Activated naive CD8-positive, alpha-beta T cell treated with anti-CD3 and anti-CD28 coated beads, Interleukin-2, amount 50 U/mL, for 16 hours (primary cell): ENCODE measurements around the gene CT45A7.
"Not testable (repeated sequence)": the region's sequence is repeated elsewhere in the genome, so short reads cannot be mapped to it uniquely, and the experiment has no call there.

Experiments used
- DNase-seq: peaks from one replicate; pipeline ENCODE4 v3.0.0-alpha.2; 2020; ENCODE audit warnings: low read depth, low spot score

Gene CT45A7

DNA sequence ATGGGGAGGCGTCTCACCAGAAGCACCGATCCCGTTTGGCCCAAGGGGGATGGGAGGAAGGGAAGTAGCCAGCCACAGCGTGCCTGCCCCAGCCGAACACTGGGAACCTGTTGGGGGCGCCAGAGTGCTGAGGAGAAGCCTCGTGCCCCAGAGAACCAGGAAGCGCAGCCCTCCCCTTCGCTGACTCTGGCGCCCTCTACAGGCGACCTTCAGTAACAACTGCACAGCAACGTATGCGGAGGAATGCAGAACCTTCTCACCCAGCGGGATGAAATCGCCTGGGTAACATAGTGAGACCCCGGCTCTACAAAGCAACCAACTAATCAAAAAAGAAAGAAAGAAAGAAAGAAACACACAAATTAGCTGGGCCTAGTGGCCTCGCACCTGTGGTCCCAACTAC, at the start of gene CT45A7:
Gene CT45A7, minus strand, starts transcription at position 101 of the 400 bp plus-strand sequence. CDS start 3,747 bp downstream, outside the sequence.
- not testable (repeated sequence) for DNase-seq

GRCh38 chrX:135882741-135883140, 45.7 kb upstream of the CT45A7 start:
- DNase-seq: not testable (repeated sequence)

DNA sequence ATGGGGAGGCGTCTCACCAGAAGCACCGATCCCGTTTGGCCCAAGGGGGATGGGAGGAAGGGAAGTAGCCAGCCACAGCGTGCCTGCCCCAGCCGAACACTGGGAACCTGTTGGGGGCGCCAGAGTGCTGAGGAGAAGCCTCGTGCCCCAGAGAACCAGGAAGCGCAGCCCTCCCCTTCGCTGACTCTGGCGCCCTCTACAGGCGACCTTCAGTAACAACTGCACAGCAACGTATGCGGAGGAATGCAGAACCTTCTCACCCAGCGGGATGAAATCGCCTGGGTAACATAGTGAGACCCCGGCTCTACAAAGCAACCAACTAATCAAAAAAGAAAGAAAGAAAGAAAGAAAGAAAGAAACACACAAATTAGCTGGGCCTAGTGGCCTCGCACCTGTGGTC, 34.6 kb upstream of the CT45A7 start, which contains the start of gene CT45A9:
Gene CT45A9, minus strand, starts transcription at position 101 of the 400 bp plus-strand sequence. CDS start 3,751 bp downstream, outside the sequence.
- not testable (repeated sequence) for DNase-seq

DNA sequence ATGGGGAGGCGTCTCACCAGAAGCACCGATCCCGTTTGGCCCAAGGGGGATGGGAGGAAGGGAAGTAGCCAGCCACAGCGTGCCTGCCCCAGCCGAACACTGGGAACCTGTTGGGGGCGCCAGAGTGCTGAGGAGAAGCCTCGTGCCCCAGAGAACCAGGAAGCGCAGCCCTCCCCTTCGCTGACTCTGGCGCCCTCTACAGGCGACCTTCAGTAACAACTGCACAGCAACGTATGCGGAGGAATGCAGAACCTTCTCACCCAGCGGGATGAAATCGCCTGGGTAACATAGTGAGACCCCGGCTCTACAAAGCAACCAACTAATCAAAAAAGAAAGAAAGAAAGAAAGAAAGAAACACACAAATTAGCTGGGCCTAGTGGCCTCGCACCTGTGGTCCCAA, 17.4 kb upstream of the CT45A7 start, which contains the start of gene CT45A8:
Gene CT45A8, minus strand, starts transcription at position 101 of the 400 bp plus-strand sequence. CDS start 3,755 bp downstream, outside the sequence.
- not testable (repeated sequence) for DNase-seq

- not testable (repeated sequence) for DNase-seq
These were observed 17.2 kb downstream of the CT45A7 start, which contains the start of gene CT45A2 for GRCh38 chrX:135819912-135820311. Gene CT45A2, minus strand, starts transcription at chrX:135820012. Its CDS starts 3,747 bp downstream, at chrX:135816265.

DNA sequence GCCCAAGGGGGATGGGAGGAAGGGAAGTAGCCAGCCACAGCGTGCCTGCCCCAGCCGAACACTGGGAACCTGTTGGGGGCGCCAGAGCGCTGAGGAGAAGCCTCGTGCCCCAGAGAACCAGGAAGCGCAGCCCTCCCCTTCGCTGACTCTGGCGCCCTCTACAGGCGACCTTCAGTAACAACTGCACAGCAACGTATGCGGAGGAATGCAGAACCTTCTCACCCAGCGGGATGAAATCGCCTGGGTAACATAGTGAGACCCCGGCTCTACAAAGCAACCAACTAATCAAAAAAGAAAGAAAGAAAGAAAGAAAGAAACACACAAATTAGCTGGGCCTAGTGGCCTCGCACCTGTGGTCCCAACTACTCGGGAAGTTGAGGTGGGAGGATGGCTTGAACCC, 34.4 kb downstream of the CT45A7 start, which contains the start of gene CT45A6:
Gene CT45A6, minus strand, starts transcription at position 101 of the 400 bp plus-strand sequence. CDS start 3,794 bp downstream, outside the sequence.
- DNase-seq: not testable (repeated sequence)

DNA sequence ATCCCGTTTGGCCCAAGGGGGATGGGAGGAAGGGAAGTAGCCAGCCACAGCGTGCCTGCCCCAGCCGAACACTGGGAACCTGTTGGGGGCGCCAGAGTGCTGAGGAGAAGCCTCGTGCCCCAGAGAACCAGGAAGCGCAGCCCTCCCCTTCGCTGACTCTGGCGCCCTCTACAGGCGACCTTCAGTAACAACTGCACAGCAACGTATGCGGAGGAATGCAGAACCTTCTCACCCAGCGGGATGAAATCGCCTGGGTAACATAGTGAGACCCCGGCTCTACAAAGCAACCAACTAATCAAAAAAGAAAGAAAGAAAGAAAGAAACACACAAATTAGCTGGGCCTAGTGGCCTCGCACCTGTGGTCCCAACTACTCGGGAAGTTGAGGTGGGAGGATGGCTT, 51.7 kb downstream of the CT45A7 start, which contains the start of gene CT45A5:
Gene CT45A5, minus strand, starts transcription at position 101 of the 400 bp plus-strand sequence. CDS start 3,774 bp downstream, outside the sequence.
- not testable (repeated sequence) for DNase-seq
